Right renal pelvis (tissue), 4 donors: ENCODE results near the gene CLASRP. TPM values are rescaled to one million over a fixed set of nuclear protein-coding genes. Genes with fewer than 3 reads are reported as not detected.

Source experiments
- DNase-seq, 4 donors: peaks; one replicate each; pipeline ENCODE4 v3.0.0-alpha.2; 2013; ENCODE audit warnings: low read depth in 4 of 4, low spot score in 3 of 4, missing footprints in 1 of 4
- polyA plus RNA-seq, 4 donors: library from polyadenylated mRNA; unstranded; fragments of 120-200 nt; gene quantifications; one replicate each; pipeline ENCODE4 v1.2.1, GENCODE V29; 2013; ENCODE audit not compliant: insufficient read length in 4 of 4

Gene CLASRP
- polyA plus RNA-seq, 4 donors, result 55.8 to 63.3 (median 59.1) TPM

DNA sequence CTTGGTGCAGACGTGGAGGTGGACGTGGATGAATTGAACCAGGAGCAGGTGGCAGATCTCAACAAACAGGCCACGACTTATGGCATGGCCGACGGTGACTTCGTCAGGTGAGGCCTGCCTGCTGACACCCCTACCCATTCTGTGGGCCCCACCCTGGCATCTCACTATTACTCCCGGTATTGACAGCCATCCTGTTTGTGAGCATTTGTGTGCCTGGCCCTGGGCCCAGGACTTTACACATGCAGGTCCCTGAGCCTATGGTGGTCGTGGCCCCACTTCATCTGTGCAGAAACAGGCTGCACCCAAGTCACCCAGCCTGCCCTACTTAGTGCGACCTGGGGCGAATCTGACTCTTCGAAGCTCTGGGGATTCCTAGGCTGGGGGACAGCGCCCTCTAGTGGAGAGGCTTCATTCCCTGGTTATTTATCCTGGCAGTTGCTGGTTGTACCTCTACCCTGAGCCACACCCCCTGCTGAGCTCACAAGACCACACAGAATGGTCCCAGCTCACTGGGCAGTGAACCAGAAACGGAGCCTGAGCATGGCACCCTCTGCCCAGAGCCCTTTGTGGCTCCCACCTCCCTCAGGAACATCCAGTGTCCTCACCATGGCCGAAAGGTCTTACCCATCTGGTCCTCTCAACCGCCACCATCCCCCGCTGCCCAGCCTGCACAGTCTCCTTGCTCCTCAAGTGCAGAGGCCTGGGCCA lies 20.6 kb downstream of the CLASRP start:
- DNase-seq, result no peak

DNA sequence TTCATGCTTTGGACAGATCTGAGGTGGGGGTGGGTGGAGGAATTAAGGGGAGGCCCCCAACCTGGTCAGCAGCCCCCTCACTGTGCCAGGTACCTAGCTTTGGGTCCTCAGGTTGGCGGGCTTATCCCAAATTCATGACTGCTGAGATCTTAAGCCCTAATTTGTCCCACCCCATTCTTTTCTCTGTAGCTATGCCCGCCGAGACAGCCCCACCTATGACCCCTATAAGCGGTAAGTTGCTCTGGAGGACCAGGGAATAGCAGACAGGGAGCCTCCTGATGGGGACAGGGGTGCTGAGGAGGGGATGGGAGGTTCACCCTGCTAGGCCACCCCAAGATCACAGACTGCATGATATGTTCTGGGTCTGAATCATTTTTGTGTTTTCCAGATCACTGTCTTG lies 23.1 kb downstream of the CLASRP start:
- no peak for DNase-seq

DNA sequence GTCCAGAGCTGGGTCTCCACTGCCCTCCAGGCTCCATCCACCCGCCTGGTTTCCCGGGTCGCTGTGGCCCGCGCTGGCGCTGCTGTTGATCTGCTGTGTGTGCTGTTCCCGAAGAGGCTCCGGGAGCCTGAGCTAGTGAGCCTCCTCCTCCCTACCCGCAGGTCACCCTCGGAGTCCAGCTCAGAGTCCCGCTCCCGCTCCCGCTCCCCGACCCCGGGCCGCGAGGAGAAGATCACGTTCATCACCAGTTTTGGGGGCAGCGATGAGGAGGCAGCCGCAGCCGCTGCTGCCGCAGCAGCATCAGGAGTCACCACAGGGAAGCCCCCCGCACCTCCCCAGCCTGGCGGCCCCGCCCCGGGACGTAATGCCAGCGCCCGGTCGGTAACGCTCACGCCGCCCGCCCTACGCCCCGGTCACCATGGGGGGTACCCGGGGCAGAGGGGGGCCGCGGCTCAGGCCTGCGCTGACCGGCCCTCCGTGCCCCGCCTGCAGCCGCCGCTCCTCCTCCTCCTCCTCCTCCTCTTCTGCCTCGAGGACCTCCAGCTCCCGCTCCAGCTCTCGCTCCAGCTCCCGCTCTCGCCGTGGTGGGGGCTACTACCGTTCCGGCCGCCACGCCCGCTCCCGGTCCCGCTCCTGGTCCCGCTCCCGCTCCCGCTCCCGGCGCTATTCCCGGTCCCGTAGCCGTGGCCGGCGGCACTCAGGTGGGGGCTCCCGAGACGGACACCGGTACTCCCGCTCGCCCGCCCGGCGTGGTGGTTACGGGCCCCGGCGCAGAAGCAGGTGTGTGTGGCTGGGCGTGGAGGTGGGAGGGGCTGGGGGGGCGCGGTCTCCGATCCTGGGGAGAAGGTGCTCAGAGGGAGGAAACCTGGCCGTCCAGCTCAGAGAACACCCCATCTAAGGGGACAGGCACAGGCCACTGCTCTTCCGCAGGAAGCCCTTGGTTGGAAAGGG lies 25.3 kb downstream of the CLASRP start:
- DNase-seq, result no peak

DNA sequence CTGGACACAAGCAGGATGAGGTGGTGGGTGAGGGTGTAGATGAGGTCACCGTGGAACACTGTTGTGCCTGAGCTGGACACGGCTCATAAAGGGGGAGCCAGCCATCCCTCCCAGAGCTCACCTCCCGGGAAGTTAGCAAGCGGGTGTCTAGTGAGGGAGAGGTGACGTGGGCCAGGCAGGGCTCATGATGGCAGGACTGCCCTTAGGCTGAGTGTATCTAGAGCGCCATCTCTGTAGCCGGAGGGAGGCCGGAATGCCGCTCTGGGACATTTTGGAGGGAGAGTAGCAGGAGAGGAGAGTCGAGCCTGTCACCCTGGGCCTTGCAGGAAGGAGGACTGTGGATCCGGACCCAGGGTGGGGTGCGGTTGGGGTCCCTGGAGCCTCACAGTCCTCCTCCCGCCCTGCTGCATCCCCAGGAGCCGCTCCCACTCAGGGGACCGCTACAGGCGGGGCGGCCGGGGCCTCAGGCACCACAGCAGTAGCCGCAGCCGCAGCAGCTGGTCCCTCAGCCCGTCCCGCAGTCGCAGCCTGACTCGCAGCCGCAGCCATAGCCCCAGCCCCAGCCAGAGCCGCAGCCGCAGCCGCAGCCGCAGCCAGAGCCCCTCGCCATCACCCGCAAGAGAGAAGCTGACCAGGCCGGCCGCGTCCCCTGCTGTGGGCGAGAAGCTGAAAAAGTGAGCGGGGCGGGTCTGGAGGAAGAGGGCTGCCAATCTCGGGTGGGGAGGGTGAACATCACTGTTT lies 28.2 kb downstream of the CLASRP start:
- DNase-seq, result no peak

DNA sequence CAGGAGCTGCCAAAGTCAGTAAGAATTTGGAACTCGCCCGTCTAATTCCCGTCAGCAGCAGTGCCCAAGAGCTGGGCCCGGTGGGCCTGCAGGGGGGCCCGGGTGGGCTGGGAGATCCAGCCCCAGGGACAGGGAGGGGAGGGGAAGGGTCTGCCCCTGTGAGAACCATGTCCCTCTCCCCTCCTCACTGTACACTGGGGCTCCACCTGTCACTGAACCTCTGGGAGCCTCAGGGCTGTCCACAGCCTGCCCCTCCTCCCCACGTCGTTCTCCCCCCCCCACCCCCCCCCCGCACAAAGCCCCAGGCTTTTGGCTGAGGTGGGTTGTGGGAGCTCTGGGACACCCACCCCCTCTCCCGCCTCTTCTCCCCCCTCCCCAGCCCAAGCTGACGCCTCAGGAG lies 29.2 kb downstream of the CLASRP start:
- no peak for DNase-seq

DNA sequence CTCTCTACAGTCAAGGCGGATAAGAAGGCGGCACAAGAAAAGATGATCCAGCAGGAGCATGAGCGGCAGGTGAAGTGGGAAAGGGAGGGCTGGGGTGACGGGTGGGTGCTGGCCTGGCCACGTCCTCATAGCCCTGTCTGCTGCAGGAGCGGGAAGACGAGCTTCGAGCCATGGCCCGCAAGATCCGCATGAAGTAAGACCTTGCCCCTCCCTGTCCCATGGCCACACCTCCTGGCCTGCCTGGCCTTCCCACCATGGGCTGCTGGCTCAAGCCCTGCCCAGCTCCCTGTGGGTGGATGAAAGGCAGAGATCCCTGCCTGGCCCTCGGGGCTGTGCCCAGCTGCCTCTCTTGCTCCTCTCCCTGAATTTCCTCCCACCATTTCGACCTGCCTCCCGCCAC lies 30.2 kb downstream of the CLASRP start:
- no peak for DNase-seq

DNA sequence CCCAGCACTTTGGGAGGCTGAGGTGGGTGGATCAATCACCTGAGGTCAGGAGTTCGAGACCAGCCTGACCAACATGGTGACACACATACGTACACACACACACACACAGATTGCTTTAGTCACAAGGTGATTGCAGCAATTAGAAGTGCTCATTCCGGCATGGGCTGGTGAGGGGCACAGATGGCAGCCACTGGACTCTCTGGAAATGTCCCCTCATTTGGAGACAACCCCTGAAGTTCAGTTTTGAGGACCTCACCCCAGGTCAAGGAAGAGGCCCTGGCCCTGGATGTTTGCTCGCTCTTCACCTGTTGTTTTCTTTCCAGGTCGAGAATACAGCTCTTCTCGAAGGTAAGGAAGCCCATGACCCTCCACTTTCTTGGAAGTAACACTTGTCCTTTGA lies 31.4 kb downstream of the CLASRP start:
- no peak for DNase-seq

DNA sequence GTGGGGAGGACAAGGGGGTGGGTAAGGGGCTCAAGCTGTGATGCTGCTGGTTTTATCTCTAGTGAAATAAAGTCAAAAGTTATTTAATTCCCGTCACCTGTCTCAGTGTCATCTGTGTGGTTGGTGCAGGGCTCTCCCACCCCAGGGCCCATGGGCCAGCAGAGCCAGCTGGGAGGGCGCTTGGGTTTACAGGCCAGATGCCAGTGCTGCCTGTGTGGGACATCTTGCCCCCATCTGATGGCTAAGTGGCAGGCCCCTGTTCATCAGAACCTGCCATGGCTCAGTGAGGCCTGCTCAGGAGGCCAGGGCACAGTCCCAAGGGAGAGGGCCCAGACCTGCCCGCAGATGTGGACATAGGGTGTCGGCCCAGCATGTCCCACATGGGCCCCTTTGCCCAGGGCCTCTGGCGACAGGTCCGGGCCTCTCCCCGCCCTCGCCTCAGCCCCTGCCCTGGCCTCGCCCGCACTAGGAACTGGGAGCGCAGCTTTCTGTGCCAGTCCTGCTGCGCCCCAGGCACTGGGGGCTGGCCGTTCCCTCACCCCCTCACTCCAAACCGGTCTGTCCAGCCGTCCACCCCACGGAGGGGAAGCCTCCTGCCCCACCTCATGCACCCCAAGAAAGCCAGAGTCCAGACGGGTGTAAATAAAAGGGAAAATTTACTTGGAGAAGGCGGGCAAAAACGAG lies 32.2 kb downstream of the CLASRP start:
- DNase-seq, result no peak

DNA sequence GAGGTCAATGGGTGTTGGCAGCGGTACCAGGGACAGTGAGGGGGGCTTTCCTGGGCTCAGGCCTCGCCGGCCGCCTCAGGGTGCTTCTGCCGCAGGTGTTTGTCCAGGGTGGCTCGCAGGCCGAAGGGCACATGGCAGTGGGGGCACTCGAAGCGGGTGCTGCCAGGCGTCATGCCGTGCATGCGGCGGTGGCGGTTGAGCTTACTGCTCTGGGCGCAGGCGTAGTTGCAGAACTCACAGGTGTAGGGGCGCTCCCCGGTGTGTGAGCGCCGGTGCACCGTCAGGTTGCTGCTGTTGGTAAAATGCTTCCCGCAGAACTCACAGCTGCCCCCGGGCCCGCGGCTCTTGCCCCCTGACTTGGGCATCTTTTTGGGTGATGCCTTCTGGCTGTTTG lies 32.7 kb downstream of the CLASRP start:
- DNase-seq, result no peak

DNA sequence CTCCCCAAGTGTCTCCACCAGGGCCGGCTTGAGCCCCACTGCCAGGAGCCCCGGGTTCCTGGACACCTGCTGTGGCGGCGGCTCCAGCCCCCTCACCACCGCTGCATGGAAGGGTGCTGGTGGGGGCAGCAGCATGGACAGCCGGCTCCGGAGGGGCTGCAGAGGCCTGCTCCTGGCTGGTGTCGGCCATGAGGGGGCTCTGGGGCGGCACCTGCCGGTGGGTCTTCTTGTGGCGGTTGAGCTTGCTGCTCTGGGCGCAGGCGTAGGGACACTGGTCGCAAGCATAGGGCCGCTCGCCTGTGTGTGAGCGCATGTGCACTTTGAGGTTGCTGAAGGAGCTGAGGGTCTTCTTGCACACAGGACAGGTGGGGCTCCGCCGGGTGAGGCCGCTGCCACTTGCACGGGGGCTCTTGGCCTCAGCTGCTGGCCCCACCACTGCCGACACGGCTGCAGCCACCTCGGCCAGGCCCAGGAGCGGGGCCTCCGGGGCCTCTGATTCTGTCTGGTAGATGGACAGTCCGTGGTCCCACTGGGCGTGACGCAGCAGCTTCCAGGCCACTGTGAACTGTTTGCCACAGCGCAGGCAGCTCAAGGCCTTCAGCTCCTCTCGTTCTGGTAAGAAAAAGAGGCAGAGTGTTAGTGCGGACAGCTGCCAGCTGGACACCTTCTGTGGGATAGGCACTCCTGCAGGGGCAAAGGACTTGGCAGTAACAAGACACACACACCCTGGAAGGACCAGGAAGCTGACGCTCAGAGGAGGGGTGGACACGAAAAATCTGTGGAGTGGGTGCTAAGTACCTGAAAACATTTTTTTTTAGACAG lies 33.3 kb downstream of the CLASRP start:
- no peak for DNase-seq

DNA sequence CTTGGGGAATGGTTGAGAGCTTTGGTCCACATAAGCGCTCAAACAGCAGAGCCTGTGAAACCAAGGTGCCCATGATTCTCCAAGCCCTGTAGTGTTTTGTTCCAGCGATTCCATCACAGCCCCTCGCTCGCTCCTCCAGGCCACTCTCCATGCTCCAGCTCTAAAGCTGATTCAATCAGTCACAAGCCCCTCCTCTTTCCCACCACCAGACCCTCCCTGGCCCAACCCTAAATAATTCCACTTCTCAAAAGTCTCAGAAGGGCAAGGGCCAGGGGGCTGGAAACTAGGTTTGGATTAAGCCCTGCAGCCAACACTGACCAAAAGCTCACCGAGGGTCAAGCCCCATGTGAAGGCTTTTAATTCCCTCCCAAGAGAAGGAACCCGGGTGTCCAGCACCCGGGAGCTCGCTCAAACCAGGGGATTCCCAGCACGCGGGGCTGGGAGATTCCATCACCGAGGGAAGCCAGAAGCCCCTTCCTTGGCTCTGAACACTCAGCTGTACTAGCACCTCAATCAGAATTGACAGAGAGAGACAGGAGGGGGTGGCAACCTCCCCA lies 36.0 kb downstream of the CLASRP start:
- no peak for DNase-seq

DNA sequence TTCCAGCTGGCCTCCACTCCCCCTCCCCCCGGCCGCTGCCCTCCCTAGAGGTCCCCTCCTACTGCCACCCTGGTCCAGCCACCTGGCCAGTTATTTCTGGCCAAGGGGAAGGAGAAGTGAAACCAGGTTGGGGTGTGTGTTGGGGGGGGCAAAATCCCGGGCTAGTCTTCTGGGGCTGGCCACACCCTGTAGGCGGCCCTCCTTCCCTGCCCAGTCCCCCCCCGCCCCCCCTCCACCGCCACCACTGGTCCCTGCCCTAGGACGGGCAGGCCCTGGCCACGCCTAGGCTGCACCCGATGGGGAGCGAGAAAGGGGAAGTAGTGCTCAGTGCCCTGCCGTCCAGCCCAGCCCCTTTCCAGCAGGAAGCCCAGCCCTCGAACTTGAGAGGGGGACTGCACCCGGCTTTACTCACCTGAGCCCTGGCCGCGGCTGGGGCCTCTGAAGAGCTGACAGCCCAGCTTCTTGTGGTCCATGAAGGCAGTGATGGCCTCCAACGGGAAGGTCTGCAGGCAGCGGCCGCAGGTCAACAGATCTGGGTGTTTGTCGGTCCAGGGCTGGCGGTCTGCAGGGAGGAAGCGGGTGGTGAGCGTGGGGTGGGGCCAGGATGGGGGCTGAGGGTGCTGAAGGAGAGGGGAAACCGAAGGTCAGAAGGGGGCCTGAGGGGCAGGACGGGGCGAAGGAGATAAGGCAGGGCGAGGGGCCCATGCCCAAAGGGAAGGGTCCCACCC lies 36.6 kb downstream of the CLASRP start:
- DNase-seq, result no peak

DNA sequence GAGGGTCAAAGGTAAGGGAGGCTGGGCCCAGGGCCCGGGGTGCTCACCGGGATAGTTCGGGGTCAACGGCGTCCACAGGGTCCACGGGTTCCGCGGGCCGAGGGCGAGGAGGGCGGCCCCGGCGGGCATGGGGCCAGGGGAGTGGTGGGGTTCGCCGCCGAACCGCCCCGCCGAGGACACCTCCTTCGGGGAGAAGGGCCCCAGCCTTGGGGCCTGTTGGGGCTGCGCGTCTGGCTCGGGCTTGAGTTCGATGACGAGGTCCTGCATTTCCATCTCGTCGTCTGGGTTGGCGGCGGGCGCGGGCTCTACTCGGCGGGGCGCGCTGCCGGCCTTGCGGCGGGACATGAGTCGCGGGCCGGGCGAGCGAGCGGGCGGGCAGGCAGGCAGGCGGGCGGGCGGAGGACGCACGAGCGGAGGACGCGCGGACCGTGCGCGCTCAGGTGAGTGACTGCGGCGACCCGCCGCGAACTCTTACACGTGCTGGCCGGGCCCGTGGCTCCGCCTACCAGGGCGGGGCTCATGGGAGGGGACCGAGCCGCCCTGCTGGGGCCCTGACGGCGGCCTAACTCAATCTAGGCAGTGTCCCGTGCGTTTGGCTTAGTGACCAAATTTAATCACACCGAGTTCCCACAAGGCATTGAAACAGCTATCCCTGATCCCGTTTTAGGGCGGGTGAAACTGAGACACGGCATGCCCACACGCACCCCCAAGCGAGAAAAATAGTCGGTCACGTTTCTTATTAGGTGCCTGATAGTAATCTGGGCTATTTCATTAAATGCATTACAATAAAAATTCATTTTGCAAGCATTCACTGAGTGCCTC lies 37.4 kb downstream of the CLASRP start, which contains the start of gene ZNF296:
TSS of gene ZNF296 (minus strand) at position 450 of the 822 bp plus-strand sequence. CDS start at position 345, 105 bp downstream.
- no peak for DNase-seq

DNA sequence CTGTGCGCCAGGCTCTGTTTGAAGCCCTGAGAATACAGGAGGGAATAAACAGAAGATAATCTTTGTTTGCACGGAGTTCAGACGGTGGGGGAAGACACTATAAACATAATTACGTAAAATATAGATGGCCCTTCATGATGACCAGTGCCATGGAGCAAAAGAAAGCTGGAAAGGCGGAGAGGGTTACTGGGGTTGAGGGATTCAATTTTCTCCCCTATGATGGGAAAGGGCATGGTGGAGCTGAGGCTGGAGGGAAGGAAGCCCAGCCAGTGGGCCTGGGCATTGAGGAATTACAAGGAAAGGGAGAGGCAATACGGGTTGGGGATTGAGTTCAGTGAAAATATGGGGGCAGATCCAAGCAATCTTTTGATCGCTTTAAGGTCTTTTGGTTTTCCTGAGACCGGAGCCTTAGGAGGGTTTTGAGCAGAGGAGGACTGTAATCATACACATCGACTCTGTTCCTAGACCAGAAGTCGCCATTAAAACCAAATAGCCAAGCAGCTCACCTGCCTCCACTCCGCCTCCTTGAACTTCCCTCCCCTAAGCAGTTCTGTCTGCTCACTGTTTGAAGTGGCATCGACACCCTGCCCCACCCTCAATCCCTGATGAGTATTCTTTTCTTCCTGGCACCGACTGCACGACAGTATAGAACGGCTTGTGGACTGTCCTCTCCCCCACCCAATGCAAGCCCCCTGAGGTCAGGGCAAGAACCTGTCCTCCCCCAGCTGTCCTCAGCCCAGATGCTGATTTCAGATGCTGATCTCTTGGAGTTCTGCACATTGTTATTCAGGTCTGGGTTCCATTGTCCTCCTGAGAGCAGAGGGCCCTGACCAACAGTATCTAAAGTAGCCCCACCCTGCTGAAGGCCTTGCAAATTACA lies 38.2 kb downstream of the CLASRP start:
- no peak for DNase-seq

DNA sequence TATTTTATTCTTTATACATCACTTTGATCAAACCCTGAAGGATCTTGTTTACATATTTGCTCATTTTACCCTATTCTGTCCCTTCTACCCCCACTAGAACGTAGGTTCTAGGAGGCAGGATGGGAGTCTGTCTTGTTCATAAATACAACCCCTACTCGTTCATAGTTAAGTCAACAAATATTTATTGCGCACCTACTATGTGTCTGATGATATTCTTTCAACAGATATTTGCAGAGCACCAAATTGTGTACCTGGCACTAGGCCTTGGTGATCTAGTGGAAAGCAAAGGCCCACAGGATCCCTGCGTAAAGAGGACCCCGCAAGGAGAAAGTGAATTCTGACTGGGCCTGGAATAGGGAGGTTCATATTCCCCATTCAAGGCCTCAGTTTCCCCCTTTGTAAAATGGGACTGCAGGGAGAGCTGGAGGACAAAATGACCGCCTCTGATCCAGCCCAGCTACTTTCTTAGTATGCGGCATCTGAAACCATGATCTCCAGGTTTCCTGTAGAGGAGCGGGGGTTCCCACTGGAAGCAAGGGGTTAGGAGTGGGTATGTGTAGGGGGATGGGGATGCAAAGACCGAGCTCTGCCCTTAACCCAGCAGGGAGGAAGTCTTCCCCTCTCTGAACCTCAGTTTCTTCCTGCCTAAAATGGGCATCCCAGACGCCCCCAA lies 39.7 kb downstream of the CLASRP start:
- no peak for DNase-seq
